ENCODE measurements around the gene YIF1B. TPM values are rescaled to one million over a fixed set of nuclear protein-coding genes. Genes with fewer than 3 reads are reported as not detected.
A peak's percentile ranks its signal among the peaks of the same experiment; 100 is the strongest.
"Not testable (repeated sequence)": the region's sequence is repeated elsewhere in the genome, so short reads cannot be mapped to it uniquely, and the experiment has no call there.

The YIF1B gene
- total RNA-seq, 2 donors from 2014 or later: 14.9 to 31.0 TPM

GRCh38 chr19:38265213-38265861 is 50.4 kb downstream of the YIF1B start:
- H3K4me3 ChIP-seq: peak overlapping the region; percentile 83
- DNase-seq (ENCODE audit: low spot score): no peak
- peak overlapping the region; percentile 99 to 100 for H3K27ac ChIP-seq
- H3K27me3 ChIP-seq (replicated peaks; ENCODE audit: insufficient read depth): no peaks in the 10 kb centered on the region
- no peak for ATAC-seq (ENCODE audit: insufficient number of reproducible peaks, low FRiP score, low read depth)
- H3K4me1 ChIP-seq (ENCODE audit: control insufficient read depth in 1 of 2, low read depth in 2 of 2): peaks cover 32 to 63% of the 10 kb centered on the region in 2 donors
- peak; percentile 9 for TF ChIP-seq CTCF (IDR thresholded peaks at IDR 0.05)
- no peaks in the 10 kb centered on the region for H3K36me3 ChIP-seq
- H3K9me3 ChIP-seq: no peaks in the 10 kb centered on the region

GRCh38 chr19:38264486-38265212 is 51.1 kb downstream of the YIF1B start, which contains the start of gene SPINT2:
Gene SPINT2 (plus strand): TSS chr19:38264573. CDS start chr19:38264893, 320 bp downstream.
- Histone ChIP-seq H3K36me3 (no peaks in the 10 kb centered on the region), H3K9me3 (no peaks in the 10 kb centered on the region), H3K4me1 (ENCODE audit: control insufficient read depth in 1 of 2, low read depth in 2 of 2) (peaks cover 26 to 56% of the 10 kb centered on the region in 2 donors), H3K27ac (peak within 1 kb of the TSS; percentile 99 to 100), H3K27me3 (replicated peaks; ENCODE audit: insufficient read depth) (no peaks in the 10 kb centered on the region), H3K4me3 (peak within 1 kb of the TSS; percentile 83)
- DNase-seq (ENCODE audit: low spot score): no peak
- TF ChIP-seq CTCF (IDR thresholded peaks at IDR 0.05): no peak
- ATAC-seq (ENCODE audit: insufficient number of reproducible peaks, low FRiP score, low read depth): peak; percentile 8

- peaks cover 26 to 49% of the 10 kb centered on the region in 2 donors for H3K4me1 ChIP-seq (ENCODE audit: control insufficient read depth in 1 of 2, low read depth in 2 of 2)
- TF ChIP-seq CTCF (IDR thresholded peaks at IDR 0.05): no peak
These were observed 51.9 kb downstream of the YIF1B start for GRCh38 chr19:38263689-38264485.

GRCh38 chr19:38262585-38263268 is 53.0 kb downstream of the YIF1B start:
- peak overlapping the region in 1 of 2 donors; percentile 99 for H3K27ac ChIP-seq
- no peaks in the 10 kb centered on the region for H3K27me3 ChIP-seq (replicated peaks; ENCODE audit: insufficient read depth)
- no peak overlapping the region for H3K4me3 ChIP-seq
- H3K9me3 ChIP-seq: no peaks in the 10 kb centered on the region
- ATAC-seq (ENCODE audit: insufficient number of reproducible peaks, low FRiP score, low read depth) (no peak), DNase-seq (ENCODE audit: low spot score) (no peak)
- no peak for TF ChIP-seq CTCF (IDR thresholded peaks at IDR 0.05)
- H3K4me1 ChIP-seq (ENCODE audit: control insufficient read depth in 1 of 2, low read depth in 2 of 2): peaks cover 18 to 37% of the 10 kb centered on the region in 2 donors
- H3K36me3 ChIP-seq: no peaks in the 10 kb centered on the region

More at GRCh38 chr19:38263689-38264485, 51.9 kb downstream of the YIF1B start:
- peak overlapping the region; percentile 99 to 100 for H3K27ac ChIP-seq
- H3K36me3 ChIP-seq: no peaks in the 10 kb centered on the region
- H3K4me3 ChIP-seq: peak overlapping the region; percentile 83
- DNase-seq (ENCODE audit: low spot score) (peak; percentile 46), ATAC-seq (ENCODE audit: insufficient number of reproducible peaks, low FRiP score, low read depth) (peak; percentile 23)
- no peaks in the 10 kb centered on the region for H3K9me3 ChIP-seq
- no peaks in the 10 kb centered on the region for H3K27me3 ChIP-seq (replicated peaks; ENCODE audit: insufficient read depth)

- not testable (repeated sequence) for H3K27me3 ChIP-seq (replicated peaks; ENCODE audit: insufficient read depth); ATAC-seq (ENCODE audit: insufficient number of reproducible peaks, low FRiP score, low read depth); H3K27ac ChIP-seq; H3K4me3 ChIP-seq; DNase-seq (ENCODE audit: low spot score); H3K36me3 ChIP-seq; H3K9me3 ChIP-seq
- H3K4me1 ChIP-seq (ENCODE audit: control insufficient read depth in 1 of 2, low read depth in 2 of 2): peaks cover 17 to 33% of the 10 kb centered on the region in 2 donors
These were observed 53.8 kb downstream of the YIF1B start for GRCh38 chr19:38261942-38262341.

All from thoracic aorta (tissue), 2 donors.